GM21381 (cell line): ENCODE measurements around the gene BUB1B.
"Not testable (repeated sequence)": the region's sequence is repeated elsewhere in the genome, so short reads cannot be mapped to it uniquely, and the experiment has no call there.

Source experiments
- ATAC-seq: cut with Tn5 transposase; IDR thresholded peaks from one replicate; pipeline ENCODE4 v1.9.1; 2021; ENCODE audit warnings: mild to moderate bottlenecking, moderate library complexity; ENCODE audit not compliant: unreplicated experiment

BUB1B gene, protein sequence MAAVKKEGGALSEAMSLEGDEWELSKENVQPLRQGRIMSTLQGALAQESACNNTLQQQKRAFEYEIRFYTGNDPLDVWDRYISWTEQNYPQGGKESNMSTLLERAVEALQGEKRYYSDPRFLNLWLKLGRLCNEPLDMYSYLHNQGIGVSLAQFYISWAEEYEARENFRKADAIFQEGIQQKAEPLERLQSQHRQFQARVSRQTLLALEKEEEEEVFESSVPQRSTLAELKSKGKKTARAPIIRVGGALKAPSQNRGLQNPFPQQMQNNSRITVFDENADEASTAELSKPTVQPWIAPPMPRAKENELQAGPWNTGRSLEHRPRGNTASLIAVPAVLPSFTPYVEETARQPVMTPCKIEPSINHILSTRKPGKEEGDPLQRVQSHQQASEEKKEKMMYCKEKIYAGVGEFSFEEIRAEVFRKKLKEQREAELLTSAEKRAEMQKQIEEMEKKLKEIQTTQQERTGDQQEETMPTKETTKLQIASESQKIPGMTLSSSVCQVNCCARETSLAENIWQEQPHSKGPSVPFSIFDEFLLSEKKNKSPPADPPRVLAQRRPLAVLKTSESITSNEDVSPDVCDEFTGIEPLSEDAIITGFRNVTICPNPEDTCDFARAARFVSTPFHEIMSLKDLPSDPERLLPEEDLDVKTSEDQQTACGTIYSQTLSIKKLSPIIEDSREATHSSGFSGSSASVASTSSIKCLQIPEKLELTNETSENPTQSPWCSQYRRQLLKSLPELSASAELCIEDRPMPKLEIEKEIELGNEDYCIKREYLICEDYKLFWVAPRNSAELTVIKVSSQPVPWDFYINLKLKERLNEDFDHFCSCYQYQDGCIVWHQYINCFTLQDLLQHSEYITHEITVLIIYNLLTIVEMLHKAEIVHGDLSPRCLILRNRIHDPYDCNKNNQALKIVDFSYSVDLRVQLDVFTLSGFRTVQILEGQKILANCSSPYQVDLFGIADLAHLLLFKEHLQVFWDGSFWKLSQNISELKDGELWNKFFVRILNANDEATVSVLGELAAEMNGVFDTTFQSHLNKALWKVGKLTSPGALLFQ

DNA sequence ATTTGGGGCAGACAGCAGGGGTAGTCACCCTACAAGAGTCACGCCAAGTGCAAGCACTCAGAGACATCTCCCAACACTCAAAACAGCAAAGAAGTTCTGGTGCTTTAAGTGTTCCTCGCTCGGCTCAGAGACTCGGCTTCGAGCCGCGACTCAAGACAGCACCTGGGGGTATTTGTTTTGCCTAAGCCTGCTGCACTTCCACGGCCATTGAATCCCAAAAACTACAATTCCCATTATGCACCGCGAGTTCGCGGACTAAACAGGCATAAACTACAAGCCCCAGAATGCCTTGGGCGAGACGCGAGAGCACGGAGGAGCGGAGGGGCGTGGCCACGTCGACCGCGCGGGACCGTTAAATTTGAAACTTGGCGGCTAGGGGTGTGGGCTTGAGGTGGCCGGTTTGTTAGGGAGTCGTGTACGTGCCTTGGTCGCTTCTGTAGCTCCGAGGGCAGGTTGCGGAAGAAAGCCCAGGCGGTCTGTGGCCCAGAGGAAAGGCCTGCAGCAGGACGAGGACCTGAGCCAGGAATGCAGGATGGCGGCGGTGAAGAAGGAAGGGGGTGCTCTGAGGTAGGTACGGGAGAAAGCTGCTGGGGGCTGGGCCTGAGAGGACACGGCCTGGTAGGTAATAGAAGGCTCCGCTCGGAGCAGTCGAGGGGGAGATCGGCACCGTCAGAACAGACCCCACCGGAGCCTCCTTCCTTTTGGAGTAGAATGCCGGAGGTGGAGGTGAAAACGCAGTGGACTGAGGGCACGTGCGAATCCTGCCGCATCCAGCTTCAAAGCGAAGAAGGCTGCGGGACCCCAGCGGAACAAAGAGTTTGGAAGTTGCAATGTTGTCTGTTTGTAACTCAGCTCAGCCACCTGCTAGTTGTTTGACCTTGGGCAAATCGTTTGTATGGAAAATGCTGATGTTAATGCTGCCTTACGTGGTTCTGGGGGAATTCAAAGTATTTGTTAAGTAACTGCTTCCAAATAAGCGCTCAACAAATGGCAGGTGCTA lies at the start of gene BUB1B:
BUB1B (plus strand) TSS at position 381 of the 1,000 bp plus-strand sequence; CDS start at position 533, 152 bp downstream.
- ATAC-seq, result peak; percentile 81

DNA sequence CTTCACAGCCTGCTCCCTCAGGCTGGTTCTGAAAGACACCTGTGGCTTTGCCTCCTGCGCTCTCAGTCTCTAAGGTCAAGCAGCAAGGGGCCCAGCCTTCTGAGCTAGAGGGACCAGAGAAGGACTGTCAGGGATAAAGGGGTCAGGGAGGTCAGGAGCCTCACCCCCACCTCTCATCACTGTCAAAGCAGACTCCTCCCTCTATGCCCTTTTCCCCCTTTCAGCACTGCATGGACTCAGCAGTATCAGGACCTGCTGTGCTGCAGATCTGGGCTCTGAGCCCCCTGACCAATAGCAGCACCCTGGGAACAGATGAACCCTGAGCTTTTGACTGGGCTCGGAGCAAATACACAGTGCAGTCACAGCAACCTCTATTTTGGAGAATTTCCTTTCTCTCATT lies 49.0 kb upstream of the BUB1B start:
- no peak for ATAC-seq

DNA sequence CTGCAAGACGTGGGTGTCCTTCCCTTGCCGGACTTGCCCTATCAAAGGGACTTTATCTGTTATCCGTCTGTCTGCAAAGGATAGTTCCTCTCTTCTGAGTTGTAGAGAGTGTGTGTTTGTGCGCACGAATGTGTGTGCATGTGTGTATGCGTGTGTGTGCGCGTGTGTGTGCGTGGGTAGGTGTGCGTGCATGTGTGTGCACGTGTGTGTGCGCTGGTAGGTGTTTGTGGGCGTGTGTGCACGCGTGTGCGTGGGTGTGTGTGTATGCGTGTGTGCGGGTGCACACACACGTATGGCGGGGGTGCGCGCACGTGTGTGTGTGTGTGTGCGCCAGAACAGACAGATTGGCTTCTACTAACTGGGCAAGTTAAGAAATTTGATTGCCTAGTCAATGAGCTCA lies 48.1 kb upstream of the BUB1B start:
- ATAC-seq, result no peak

DNA sequence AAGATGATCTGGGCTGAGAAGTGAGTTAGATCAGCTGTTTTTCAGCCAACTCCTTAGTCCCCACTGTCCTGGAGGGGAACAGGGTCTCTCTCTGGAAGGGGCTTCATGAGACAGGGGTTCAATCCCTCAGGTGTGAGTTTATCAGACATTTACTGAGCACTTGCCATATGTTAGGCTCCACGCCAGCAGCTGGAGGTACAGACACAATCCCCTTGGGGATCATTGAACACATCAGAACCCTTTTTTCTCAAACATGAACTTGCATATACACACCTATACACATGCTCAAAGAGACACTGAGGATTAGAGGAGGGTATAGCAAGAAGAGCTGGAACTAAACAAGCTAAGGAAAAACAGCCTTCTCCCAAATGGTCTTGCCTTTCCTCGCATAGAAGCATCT lies 46.7 kb upstream of the BUB1B start:
- no peak for ATAC-seq

DNA sequence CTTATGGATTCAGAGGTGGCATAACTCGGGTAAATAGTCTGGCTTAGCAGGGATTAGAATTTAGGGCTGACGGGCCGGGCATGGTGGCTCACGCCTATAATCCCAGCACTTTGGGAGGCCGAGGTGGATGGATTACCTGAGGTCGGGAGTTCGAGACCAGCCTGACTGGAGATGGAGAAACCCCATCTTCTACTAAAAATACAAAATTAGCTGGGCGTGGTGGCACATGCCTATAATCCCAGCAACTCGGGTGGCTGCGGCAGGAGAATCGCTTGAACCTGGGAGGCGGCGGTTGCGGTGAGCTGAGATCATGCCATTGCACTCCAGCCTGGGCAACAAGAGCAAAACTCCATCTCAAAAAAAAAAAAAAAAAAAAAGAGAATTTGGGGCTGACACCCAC lies 45.8 kb upstream of the BUB1B start:
- not testable (repeated sequence) for ATAC-seq

DNA sequence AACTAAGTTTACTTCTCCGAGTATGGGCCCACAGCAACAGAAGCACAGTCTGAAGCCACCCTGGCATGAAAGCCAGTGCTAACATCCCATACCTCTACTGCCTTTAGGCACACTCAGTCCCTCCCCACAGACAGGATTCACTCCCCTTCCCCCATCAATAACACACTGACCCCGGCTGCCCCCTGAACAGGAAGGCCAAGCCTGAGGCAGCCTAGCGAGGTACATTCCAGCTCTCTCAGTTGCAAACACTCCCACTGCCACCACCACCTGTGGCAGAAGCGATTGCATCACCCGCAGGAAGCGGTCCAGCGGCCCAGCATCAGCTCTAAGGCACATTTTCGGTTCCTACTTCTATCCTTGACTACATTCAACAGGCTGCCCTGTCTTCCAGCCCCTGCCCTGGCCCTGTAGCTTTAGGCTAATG lies 45.2 kb upstream of the BUB1B start:
- ATAC-seq, result peak; percentile 96

DNA sequence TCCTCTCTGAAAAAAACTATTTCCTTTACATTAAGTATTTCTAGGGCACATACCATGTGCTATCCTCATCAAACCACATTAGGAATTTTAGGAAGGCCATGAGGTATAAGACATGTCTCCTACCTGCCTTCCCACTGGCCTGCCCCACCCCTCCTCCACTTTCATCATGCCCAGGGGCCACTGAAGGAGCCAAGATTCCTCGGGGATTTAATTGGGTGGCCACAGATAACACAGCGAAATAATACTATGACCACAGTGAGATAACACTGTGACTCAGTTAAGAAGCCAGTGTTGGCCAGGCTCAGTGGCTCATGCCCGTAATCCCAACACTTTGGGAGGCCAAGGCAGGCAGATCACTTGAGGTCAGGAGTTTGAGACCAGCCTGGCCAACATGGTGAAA lies 42.4 kb upstream of the BUB1B start:
- no peak for ATAC-seq

DNA sequence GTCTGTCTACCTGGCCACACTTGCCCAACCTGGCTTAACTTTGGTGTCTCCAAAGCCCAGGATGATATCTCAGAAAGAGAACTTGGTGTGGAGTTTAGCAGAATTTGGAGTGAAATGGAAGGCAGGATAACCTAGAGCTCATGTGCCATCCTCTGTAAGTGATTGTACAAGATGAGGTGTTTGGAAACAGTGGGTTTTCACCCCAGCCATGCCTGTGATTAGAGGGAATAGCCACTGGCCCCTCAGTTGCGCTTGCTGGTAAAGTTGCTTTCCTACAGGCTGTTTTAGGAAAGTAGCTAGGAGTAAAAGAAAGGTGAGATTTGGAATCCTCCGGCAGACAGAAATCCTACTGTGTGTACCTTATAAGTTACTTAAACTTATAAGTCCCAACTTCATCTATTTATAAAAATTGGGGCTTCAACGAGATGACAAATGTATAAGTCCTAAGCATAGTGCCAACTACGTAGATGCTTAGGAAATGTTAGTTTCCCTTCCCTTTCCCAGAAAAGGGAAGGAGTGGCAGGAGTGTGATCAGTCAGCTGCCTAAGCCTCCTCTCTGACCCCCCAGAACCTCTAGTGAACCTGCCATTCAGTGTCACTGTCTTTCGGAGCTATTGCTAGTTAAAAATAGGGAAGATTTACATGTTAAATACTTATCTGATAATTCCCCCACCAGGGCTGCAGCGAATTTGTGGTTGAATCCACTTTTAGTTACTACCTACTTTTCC lies 38.8 kb upstream of the BUB1B start:
- no peak for ATAC-seq

DNA sequence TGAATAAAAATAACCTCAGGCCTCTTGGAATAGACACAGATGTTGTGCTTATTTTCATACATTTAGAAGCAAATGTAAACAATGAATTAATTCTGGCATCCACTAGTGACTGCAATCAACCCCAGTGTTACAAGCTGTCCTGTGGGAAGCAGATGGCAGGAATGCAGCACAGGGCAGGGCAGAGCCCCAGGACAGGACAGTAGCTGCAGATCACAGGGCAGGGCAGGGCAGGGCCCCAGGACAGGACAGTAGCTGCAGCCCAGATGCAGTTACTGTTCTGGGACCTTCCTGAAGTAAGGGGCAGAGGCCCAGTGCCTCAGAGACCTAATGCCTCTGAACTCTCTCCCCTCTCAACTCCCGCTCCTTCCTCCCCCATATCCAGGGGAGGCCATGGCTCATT lies 37.9 kb upstream of the BUB1B start:
- not testable (repeated sequence) for ATAC-seq

DNA sequence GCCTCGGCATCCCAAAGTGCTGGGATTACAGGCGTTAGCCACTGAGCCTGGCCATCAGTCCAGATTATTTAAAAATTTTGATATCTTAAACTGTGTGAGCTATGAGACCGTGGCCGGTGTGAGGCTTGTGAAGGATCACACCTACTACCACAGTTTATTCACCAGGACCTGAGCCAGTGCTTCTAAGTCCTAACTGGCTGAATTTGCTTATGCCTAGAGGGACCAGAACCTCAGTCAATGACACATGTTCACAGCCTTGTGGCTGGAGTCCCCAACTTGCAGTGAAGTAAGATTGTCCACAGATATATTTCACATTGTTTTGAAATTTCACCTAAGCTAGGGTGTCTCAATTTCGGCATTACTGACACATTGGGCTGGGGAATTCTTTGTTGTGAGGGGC lies 37.0 kb upstream of the BUB1B start:
- ATAC-seq, result not testable (repeated sequence)

DNA sequence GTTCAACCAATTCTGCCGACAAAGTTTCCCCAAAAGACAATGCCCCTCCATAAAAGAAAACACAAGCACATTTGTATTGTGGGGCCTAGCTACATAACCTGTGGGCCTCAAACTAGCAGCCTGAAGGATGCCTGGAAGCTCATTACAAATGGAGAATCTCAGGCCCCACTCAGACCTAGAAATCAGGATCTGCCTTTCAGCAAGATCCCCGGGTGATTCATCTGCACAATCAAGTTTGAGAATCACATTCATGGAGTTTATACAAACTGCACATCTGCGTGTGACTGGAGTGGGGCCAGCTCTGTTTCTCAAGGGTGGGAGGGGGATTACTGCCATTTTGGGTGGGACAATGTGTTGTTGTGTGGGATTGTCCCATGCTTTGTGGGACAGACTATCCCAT lies 36.5 kb upstream of the BUB1B start:
- not testable (repeated sequence) for ATAC-seq

DNA sequence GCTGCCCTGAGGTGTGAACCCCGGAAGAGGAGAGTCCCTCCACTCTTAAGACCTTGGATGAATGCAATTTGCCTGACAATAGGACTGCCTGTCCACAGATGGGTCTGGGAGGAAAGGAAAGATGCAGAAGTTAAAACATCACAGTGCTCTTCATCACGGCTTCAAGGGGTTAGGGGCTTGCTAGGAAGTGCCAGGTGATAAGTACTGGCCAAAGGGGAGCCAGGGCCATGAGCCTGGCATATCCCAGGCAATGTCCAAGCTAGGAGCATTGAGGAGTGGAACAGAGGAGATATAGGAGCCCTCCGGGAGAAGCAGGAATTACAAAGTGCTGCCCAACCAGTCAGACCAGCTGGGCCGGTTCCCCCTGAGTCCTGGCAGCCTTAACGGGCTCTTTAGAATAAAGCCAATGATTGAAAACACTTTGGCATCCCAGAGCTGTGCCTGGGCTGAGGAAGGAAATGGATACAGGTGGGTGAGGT lies 36.0 kb upstream of the BUB1B start:
- not testable (repeated sequence) for ATAC-seq

DNA sequence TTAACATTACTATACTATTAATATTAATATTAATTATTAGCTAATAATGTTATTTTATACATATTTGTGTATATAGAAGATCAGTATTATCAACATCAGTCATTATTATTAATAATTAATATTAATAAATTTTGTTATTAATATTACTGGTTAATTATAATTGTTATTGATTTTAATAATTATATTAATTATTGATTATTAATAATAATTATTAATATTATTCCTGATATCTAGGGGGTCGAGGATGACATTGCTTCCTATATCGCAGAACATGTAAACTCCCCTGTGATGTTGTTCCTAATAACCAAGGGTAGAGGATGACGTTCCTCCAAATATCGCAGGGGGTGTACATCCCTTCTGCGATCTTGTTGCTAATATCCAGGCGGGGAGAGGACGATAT lies 34.9 kb upstream of the BUB1B start:
- ATAC-seq, result no peak

DNA sequence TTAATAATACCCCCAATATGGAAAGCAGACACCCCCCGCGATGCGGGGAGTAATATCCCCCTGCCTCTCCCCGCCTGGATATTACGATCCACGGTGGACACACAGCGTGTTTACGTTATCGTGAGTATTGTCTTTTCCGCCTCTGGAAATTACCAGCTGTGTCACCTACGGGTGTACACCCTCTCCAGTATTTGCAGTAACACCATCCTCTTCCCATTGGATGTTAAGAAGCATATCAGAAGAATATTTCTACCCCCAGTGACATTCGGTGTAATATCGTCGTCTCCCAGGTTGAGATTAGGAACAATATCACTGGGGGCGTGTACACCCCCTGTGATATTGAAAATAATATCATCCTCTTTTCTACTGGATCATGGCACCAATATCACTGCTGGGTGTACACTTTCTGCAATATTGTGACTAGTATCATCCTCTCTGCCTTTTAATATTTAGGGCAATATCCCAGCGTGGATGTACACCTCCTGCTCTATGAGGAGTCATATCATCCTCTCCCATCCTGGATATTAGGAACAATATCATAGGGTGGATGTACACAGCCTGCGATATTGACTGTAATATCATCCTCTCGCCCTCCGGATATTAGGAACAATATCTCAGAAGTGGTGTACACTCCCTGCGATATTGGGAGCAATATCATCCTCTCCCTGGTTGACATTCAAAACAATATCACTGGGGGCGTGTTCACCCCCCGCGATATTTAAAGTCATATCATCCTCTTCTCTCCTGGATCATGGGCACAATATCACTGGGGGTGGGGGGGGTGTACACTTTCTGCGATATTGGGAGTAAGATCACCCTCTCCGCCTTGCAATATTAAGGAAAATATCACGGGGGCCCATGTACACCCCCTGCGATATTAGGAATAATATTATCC lies 31.9 kb upstream of the BUB1B start:
- ATAC-seq, result no peak

DNA sequence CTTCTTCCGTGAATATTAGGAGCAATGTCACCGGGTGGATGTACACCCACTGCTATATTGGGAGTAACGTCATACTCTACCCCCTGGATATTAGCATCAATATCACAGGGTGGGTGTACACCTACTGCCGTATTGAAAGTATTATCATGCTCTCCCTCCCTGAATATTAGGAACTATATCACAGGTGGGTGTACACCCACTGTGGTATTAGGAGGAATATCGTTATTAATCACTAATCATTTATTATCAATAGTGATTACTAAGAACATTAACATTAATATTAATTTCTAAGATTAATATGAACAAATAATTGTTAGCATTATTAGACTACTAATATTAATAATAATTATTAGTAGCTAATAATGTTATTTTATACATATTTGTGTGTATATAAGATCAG lies 30.8 kb upstream of the BUB1B start:
- no peak for ATAC-seq

DNA sequence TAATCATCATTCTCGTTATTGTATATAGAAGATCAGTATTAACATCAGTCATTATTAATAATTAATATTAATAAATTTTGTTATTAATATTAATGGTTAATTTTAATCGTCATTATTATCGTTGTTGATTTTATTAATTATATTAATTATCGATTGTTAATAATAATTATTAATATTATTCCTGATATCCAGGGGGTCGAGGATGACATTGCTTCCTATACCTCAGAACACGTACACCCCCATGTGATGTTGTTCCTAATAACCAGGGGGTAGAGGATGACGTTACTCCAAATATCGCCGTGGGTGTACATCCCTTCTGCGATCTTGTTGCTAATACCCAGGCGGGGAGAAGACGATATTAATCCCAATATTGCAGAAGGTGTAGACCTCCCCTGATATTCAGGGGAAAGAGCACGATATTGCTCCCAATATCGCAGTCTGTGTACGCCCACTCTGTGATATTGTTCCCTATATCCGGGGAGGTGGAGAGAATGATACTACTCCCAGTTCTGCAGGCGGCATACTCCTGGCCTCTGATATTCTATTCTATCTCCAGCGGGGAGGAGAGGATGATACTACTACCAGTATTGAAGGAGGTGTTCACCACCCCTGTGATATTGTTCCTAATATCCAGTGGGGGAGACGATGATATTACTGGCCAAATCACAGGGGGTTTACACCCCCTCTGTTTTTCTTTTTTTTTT lies 29.9 kb upstream of the BUB1B start:
- ATAC-seq, result no peak

DNA sequence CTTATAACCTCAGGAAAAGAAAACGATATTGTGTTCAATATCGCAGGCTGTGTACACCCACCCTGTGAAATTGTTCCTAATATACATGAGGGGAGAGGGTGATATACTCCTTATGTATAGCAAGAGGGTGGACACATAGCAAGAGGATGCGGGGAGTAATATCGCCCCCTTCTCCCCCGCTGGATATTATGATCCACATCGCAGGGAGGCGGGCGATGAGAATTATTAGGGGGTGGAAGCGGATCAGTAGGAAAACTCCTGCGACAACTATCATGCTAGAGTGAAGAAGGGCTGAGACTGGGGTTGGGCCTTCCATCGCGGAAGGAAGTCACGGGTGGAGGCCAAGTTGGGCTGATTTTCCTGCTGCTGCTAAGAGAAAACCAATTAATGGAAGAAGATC lies 27.3 kb upstream of the BUB1B start:
- no peak for ATAC-seq

DNA sequence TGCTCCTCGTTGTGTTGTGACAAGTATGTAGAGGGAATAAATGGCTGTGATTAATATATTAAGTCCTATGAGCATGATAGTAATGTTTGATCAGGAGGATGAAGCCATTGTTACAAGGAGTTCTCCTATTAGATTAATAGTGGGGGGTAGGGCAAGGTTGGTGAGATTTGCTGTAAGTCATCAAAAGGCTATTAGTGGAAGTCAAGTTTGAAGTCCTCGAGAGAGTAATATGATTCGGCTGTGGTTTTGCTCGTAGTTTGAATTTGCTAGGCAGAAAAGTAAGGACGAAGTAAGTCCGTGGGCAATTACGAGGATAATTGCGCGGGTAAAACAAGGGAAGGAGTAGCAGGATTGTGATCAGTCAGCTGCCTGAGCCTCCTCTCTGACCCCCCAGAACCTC lies 26.0 kb upstream of the BUB1B start:
- no peak for ATAC-seq
